ENCODE measurements around the gene EXOC6B.

The EXOC6B gene

GRCh38 chr2:72361042-72361441, 464.8 kb downstream of the EXOC6B start:
- no peak for DNase-seq

DNA sequence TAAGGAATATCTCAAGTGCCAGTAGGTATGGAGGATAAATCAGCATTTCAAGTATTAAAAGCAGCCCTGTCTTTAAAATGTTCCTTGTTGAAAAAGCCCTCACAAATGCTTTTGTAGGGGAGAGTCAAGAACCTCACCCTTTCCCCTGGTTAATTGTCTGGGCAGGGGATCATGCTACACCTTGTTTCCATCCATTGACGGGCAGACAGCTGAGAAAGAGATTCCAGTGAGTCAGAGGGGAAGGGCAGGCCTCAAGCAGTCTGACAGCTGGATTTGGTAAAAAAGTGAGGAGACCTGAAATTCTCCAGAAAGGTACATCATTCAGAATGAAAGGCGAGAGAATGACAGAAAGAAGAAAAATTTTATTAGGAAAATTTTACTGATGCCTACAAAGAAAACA, 475.0 kb downstream of the EXOC6B start:
- no peak for DNase-seq

DNA sequence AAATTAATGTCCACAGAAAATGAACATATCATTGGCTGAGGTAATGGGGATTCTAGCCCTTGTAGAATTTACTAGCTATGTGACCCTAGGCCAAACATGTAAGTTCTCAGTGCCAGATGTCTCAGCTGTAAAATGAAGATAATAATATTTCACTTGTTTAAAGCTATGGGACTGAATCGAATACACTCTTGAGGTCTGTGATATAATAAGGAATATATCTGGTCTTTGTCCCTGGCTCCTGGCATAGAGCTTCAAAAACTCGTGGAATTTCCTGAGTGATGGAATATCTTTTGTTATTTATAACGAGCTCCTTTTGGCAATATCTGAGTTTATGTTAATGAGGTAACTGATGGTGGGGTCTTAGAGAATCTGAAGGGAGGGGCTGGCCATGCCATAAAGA, 476.8 kb downstream of the EXOC6B start:
- no peak for DNase-seq

DNA sequence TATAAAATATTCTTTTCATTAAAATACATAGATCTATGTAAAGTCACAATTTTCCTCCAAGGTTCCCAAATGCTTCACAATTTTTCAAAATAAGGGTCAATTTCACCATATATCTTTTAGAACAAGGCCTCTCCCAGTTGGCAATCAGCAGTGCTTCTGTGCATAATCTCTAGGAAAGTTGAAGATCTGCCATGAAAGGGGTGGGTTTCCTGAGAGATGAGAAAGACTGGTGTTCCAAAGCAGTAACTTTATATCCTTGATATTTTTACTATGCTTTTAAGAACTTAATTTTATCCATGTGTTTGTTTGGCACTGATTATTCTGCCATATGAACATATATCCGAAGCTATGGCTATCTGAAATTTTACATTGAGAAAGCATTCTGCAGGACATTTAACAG, 478.8 kb downstream of the EXOC6B start:
- no peak for DNase-seq

DNA sequence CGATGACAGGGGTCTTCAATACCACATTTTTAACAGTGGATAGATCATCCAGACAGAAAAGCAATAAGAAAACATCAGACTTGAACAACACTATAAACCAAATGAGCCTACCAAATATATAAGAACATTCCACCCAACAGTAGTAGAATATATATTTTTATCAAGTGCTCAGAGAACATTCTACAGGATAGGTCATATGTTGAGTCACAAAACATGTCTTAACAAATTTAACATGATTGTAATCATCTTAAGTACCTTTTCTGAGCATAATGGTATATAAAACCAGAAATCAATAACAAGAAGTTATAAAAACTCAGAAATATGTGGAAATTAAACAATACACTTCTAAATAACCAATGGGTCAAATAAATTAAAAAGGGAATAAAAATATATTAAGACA, 484.2 kb downstream of the EXOC6B start:
- no peak for DNase-seq

- no peak for DNase-seq
Measured at GRCh38 chr2:72340665-72341064, 485.2 kb downstream of the EXOC6B start.

DNA sequence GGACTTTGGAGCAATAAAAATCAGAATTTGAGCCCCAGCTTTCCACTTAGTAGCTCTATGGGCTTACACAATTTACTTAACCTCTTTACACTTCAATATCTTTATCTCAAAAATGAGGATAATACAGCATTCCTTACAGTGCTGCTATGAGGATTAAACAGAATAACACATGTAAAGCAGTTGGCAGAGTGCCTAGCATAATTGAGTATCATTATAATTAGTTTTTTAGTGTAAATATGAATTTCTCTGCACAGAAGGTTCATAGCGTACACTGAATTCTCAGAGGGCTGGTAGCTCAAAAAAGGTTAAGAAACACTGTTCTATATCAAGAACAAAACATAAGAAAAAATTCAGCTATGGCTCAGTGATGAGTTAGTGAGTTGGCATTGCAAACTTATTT, 487.8 kb downstream of the EXOC6B start:
- DNase-seq = no peak

- DNase-seq = no peak
Measured at GRCh38 chr2:72332720-72333119, 493.1 kb downstream of the EXOC6B start.

DNA sequence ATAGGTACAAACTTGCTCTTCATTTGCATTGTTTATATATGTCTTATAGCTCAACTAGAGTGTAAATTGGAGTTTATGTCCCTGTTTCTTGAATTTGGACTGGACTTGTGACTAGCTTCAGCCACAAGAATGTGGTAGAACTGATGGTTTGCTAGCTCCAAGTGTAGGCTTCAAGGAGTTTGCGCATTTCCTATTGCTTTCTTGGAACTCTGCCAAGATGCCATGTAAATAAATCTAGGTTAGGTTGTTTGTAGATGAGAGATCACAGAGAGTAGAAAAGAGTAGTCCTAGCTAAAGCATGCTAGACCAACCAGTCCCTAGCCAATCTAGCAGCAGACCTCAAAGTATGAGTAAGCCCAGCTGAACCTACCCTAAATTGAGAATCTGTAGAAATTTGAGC, 495.2 kb downstream of the EXOC6B start:
- DNase-seq = no peak

DNA sequence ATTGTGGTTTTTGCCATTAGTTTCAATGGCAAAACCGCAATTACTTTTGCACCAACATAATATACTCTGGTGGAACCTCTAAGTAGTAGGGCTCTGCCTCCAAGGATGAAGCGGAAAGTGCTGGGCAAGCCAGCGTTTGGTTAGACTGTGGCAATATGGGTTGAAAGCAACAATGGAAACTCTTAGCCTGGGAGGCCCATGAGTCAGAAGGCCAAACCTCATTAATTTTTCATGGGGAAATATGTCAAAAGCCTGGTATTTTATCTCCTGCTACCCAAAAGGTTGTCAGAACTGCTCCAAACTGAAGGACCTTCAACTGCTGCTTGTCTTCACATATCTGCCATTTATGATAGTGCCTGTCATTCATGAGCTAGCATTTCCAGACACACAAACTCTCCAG, 499.1 kb downstream of the EXOC6B start:
- DNase-seq = no peak

GRCh38 chr2:72325592-72326422, 500.0 kb downstream of the EXOC6B start:
- no peak for DNase-seq

- DNase-seq = no peak
Measured at GRCh38 chr2:72316774-72317173, 509.1 kb downstream of the EXOC6B start.

GRCh38 chr2:72300147-72300684, 525.6 kb downstream of the EXOC6B start:
- no peak for DNase-seq

GRCh38 chr2:72293620-72294019, 532.2 kb downstream of the EXOC6B start:
- no peak for DNase-seq

GRCh38 chr2:72292433-72292832, 533.4 kb downstream of the EXOC6B start:
- DNase-seq = no peak

GRCh38 chr2:72291059-72291458, 534.8 kb downstream of the EXOC6B start:
- no peak for DNase-seq

DNA sequence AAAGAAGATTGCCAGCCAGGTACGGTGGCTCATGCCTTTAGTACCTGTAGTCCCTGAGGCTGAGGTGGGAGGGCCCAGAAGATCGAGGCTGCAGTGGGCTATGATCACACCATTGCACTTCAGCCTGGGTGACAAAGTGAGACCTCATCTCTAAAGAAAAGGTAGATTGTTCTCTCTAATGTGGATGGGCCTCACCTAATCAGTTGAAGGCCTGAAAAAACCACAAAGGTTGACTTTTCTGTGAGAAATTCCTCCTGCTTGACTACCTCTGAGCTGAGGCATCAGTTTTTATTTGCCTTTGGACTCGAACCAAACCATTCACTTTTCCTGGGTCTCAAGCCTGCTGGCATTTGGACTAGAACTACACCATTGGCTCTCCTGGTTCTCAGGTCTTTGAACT, 536.1 kb downstream of the EXOC6B start:
- no peak for DNase-seq

DNA sequence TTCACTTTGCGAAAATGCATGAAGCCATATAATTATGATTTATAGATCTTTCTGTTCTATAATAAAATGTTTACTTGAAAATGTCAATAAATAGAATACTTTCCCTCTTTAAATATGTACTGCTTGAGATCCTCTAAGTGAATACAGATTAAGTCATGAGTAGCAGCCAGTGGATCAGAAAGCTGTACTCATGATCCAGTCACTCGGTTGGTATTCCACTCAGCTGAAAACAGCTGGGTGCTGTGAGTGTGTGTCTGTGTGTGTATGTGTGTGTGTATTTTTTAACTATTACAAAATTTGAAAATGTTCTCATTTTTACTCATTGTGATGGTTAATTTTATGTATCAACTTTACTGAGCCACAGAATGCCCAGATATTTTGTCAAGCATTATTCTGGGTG, 536.5 kb downstream of the EXOC6B start:
- no peak for DNase-seq

GRCh38 chr2:72278046-72278445, 547.8 kb downstream of the EXOC6B start:
- DNase-seq = no peak

DNA sequence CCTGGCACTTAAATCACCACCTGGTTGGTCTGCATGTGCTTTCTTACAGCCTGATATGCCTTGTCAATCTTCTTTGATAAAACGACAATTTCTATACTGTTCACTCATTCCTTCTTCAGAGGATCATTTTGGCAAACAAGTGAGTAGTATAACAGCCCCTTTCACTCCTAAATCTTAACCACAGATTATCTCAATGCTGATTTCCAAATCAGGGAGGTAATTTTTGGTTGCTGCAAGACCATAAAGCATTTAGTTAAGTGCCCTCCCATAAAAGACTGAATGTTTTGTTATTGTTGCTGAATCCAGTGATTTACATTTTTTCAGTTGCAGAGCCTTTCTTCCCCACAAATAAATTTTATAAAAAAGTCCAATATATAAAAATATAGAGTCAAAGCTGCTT, 549.0 kb downstream of the EXOC6B start:
- no peak for DNase-seq

GRCh38 chr2:72276356-72276755, 549.5 kb downstream of the EXOC6B start:
- DNase-seq = no peak

DNA sequence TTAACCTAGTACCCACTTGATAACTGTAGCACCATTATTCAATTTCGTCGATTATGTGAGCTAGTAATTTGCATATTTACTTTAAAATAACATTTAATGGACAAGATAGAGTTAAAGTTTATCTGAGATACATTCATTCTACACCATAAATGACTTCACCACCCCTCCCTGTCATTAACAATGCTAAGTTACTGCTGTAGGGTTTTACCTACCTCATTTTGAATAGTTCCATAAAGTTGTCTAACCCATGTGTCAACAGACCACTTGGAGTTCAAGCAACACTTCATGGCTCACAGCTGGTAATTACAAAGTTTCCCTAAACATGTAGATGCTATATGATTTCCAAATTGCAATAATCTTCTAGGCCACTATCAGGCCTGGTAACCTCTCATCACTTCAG, 550.7 kb downstream of the EXOC6B start:
- DNase-seq = no peak

- DNase-seq = no peak
Measured at GRCh38 chr2:72274380-72274797, 551.4 kb downstream of the EXOC6B start.

- no peak for DNase-seq
Measured at GRCh38 chr2:72273384-72273783, 552.4 kb downstream of the EXOC6B start.
